K562 (cell line): ENCODE results near the gene HSPB1. TPM values are rescaled to one million over a fixed set of nuclear protein-coding genes. Genes with fewer than 3 reads are reported as not detected.

Source experiments
- ATAC-seq: fragments of 200-7000 bp; cut with Tn5 transposase; 3 replicates; pipeline ENCODE4 v1.9.1; 2020; ENCODE audit warnings: moderate library complexity
- BruUV-seq: library from RNA; stranded (reverse); fragments of 400-500 nt; replicated peaks from 2 replicates; lab custom pipeline; 2021; lab: Mats Ljungman, UMichigan
- CTCF ChIA-PET: fragments of 300-600 bp; formaldehyde crosslinking; extraction: SDS; loops from one replicate; lab custom pipeline; 2021; ENCODE audit warnings: low intra/inter-chr PET ratio; lab: Yijun Ruan, JAX
- POLR2A ChIA-PET: fragments of 300-600, 350-650 bp; sonication (Branson Sonifier 250); formaldehyde crosslinking; extraction: SDS; loops from one replicate; lab custom pipeline; 2021; ENCODE audit warnings: antibody characterized with exemption, inconsistent platforms; lab: Yijun Ruan, JAX
- DNase-seq, 4 experiments: peaks; one replicate each; pipeline versions ENCODE4 v3.0.0 to v3.0.0-alpha.2; 2011 to 2018; ENCODE audit warnings: low spot score in 3 of 4, mixed read lengths in 3 of 4; ENCODE audit errors: extremely low read depth in 1 of 4
- FAIRE-seq: peaks from 2 replicates; lab custom pipeline; 2011; peaks lifted over from hg19 to GRCh38; lab: Jason Lieb, UNC
- H2AFZ ChIP-seq: 2 replicates; pipeline ENCODE4 v1.6.0; 2011; ENCODE audit warnings: low read depth, low read length, control low read depth, inconsistent platforms
- H3K27ac ChIP-seq: fragments of 200-600 bp; 3 replicates; pipeline ENCODE4 v1.8.0; 2011; ENCODE audit warnings: low read depth, mild to moderate bottlenecking, control low read depth, inconsistent platforms, low read length, moderate library complexity, mixed read lengths; ENCODE audit errors: extremely low read depth
- H3K27me3 ChIP-seq, 2 experiments: fragments of 300-600 bp in 1 of 2; 2 replicates in 1 of 2; 3 replicates in 1 of 2; pipeline versions ENCODE4 v1.6.0 to v1.8.0; 2011; ENCODE audit warnings: inconsistent platforms in 2 of 2, low read length in 2 of 2, mild to moderate bottlenecking in 1 of 2, mixed read lengths in 1 of 2, moderate library complexity in 1 of 2; ENCODE audit not compliant: control insufficient read depth in 2 of 2, insufficient read depth in 2 of 2
- H3K36me3 ChIP-seq: fragments of 300-600 bp; 3 replicates; pipeline ENCODE4 v1.8.0; 2011; ENCODE audit warnings: mild to moderate bottlenecking, low read length, inconsistent platforms; ENCODE audit not compliant: control insufficient read depth, insufficient read depth
- H3K4me1 ChIP-seq, 2 experiments: fragments of 200-600 bp in 1 of 2; replicated peaks in 1 of 2; 2 replicates in 1 of 2; 3 replicates in 1 of 2; pipeline versions ENCODE4 v1.5.1 to v1.8.0; 2011; ENCODE audit warnings: inconsistent platforms in 2 of 2, low read length in 2 of 2, mild to moderate bottlenecking in 1 of 2, mixed read lengths in 1 of 2, moderate library complexity in 1 of 2; ENCODE audit not compliant: control insufficient read depth in 2 of 2, insufficient read depth in 2 of 2
- H3K4me2 ChIP-seq: 2 replicates; pipeline ENCODE4 v1.6.1; 2011; ENCODE audit warnings: low read length, control low read depth, inconsistent platforms, mixed read lengths; ENCODE audit not compliant: insufficient read depth
- H3K4me3 ChIP-seq: fragments of 200-600 bp; sonication (generic), shearing (Covaris generic); 2 replicates; pipeline ENCODE4 v1.5.1; 2016; ENCODE audit warnings: control low read depth, inconsistent platforms
- H3K79me2 ChIP-seq: fragments of 200-600 bp; 3 replicates; pipeline ENCODE4 v1.8.0; 2011; ENCODE audit warnings: low read length, inconsistent platforms; ENCODE audit not compliant: control insufficient read depth, insufficient read depth
- H3K9ac ChIP-seq, 2 experiments: 2 replicates each; pipeline versions ENCODE4 v1.6.0 to v1.6.1; 2011; ENCODE audit warnings: low read depth in 2 of 2, low read length in 2 of 2, control low read depth in 1 of 2, inconsistent platforms in 1 of 2, mild to moderate bottlenecking in 1 of 2, mixed read lengths in 1 of 2; ENCODE audit not compliant: insufficient read depth in 1 of 2
- H3K9me1 ChIP-seq: one replicate; pipeline ENCODE4 v1.6.0; 2011; ENCODE audit warnings: inconsistent platforms, mild to moderate bottlenecking, low read length, moderate library complexity; ENCODE audit not compliant: control insufficient read depth, insufficient read depth
- H3K9me3 ChIP-seq: replicated peaks from 2 replicates; pipeline ENCODE4 v1.5.1; 2011; ENCODE audit warnings: low read depth, low read length, inconsistent platforms; ENCODE audit not compliant: control insufficient read depth, insufficient read depth
- H4K20me1 ChIP-seq: replicated peaks from 2 replicates; pipeline ENCODE4 v1.6.1; 2011; ENCODE audit warnings: low read length, inconsistent platforms, mixed read lengths; ENCODE audit not compliant: control insufficient read depth, insufficient read depth
- ATF4 ChIP-seq: fragments of 450-650 bp; formaldehyde crosslinking; IDR thresholded peaks from 2 replicates; pipeline ENCODE4 v1.4.0; 2022; ENCODE audit warnings: mild to moderate bottlenecking, moderate library complexity
- ELF1 ChIP-seq: fragments of 200-800 bp; sonication (Bioruptor generic); IDR thresholded peaks from 2 replicates; pipeline ENCODE4 v1.6.1; 2016; ENCODE audit warnings: missing genetic modification characterization, missing compliant biosample characterization
- GABPB1 ChIP-seq: sonication (generic); formaldehyde crosslinking; IDR thresholded peaks from 2 replicates; pipeline ENCODE4 v1.8.0; 2022; ENCODE audit warnings: mild to moderate bottlenecking, missing genetic modification reagents
- MITF ChIP-seq: IDR thresholded peaks from 2 replicates; pipeline ENCODE4 v1.6.1; 2014; ENCODE audit warnings: antibody characterized with exemption
- NFRKB ChIP-seq: fragments of 450-650 bp; IDR thresholded peaks from 2 replicates; pipeline ENCODE4 v1.6.1; 2016; ENCODE audit warnings: low read depth
- PHB ChIP-seq: fragments of 250-450 bp; sonication (Bioruptor Pico); IDR thresholded peaks from 2 replicates; pipeline ENCODE4 v1.5.0; 2021
- RFX5 ChIP-seq: IDR thresholded peaks from 2 replicates; pipeline ENCODE4 v1.6.1; 2011; ENCODE audit warnings: low read depth, mild to moderate bottlenecking, improper control_type of control experiment, low read length
- SAFB ChIP-seq: fragments of 200-400 bp; formaldehyde crosslinking; IDR thresholded peaks from 2 replicates; pipeline ENCODE4 v1.6.1; 2017; ENCODE audit warnings: low read depth, low read length, borderline replicate concordance
- SIN3A ChIP-seq, 2 experiments: fragments of 150-350 bp in 1 of 2; IDR thresholded peaks; 2 replicates each; pipeline ENCODE4 v1.6.1; 2011 to 2016; ENCODE audit warnings: borderline replicate concordance in 2 of 2, low read depth in 2 of 2, low read length in 2 of 2, mild to moderate bottlenecking in 2 of 2, moderate library complexity in 2 of 2; ENCODE audit not compliant: control insufficient read depth in 1 of 2
- SMARCC2 ChIP-seq: fragments of 450-650 bp; IDR thresholded peaks from 2 replicates; pipeline ENCODE4 v1.6.1; 2017; ENCODE audit warnings: antibody characterized with exemption, moderate library complexity, mild to moderate bottlenecking, low read depth
- TCF7 ChIP-seq: sonication (generic); IDR thresholded peaks from 2 replicates; pipeline ENCODE4 v1.6.1; 2016; ENCODE audit warnings: antibody characterized with exemption, borderline replicate concordance
- WGBS: fragments of 100-300 bp; shearing (Covaris generic); methylation state at CpG from one replicate; pipeline ENCODE4 v1.1.6; 2016; ENCODE audit warnings: low coverage, mixed read lengths; ENCODE audit not compliant: insufficient coverage; ENCODE audit errors: missing lambda C conversion rate; 5-methylcytosine and 5-hydroxymethylcytosine counted together
- in situ Hi-C: fragments of 300-500 bp; cut with MboI; formaldehyde crosslinking; loops from 4 replicates; pipeline ENCODE4 v1.15.0; 2018; ENCODE audit warnings: inconsistent platforms, mixed read lengths
- intact Hi-C: fragments of 100-400 bp; cut with micrococcal nuclease; formaldehyde crosslinking; loops from 2 replicates; pipeline ENCODE4 v1.14.2; 2022
- polyA plus RNA-seq, 8 experiments: library from polyadenylated mRNA; depleted of rRNA in 4 of 8; stranded (reverse) in 5 of 8; unstranded in 3 of 8; fragments of >200 nt; fragmentation: Nextera tagmentation in 2 of 8; fragmentation: Illumina TruSeq in 1 of 8; extraction: Ambion mirVana in 2 of 8; extraction: Trizol in 1 of 8; gene quantifications; 2 replicates each; pipeline versions ENCODE4 v1.2.1 to v1.2.3, GENCODE V29; 2011 to 2014; ENCODE audit warnings: inconsistent platforms in 1 of 8, missing spikeins in 1 of 8
- total RNA-seq, 7 experiments: library from RNA; depleted of rRNA in 6 of 7; stranded (reverse); fragments of >200 nt in 6 of 7; fragmentation: Illumina TruSeq in 2 of 7; extraction: Trizol in 2 of 7; gene quantifications; 2 replicates each; pipeline versions ENCODE4 v1.2.1 to v1.2.3, GENCODE V29; 2011 to 2021; ENCODE audit warnings: low replicate concordance in 1 of 7
- TF ChIP-seq, protein P1 (sequence below): sonication (generic); formaldehyde crosslinking; IDR thresholded peaks from 2 replicates; pipeline ENCODE4 v1.8.0; 2023; ENCODE audit warnings: missing genetic modification reagents, mild to moderate bottlenecking, borderline replicate concordance

HSPB1 gene
- total and polyA plus RNA-seq, 9 of the 15 experiments (the other 6 are each of a cell fraction or from before 2014, with no cell fraction given): 27.1 to 522 (median 138) TPM

DNA sequence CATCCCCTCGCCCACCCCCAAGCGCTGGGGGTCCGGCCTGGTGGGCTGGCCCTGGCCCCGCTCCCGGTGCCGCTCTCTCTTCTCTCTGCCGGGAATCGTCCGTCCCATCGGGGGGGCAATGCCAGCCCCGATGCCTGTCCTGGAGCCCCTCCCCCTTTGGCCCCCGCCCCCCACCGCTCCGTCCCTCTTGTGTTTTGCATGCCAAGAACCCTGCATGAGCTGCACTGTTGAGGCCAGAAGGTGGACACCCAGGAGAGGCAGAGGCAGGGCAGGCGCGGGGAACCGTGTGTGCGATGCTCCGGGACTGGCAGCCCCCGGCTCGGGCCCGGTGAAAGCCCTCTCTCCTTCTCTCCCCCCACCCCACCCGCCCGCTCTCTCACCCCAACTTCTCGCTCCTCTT is 22.1 kb upstream of the HSPB1 start (continued):
- TF ChIP-seq, protein P1, sequence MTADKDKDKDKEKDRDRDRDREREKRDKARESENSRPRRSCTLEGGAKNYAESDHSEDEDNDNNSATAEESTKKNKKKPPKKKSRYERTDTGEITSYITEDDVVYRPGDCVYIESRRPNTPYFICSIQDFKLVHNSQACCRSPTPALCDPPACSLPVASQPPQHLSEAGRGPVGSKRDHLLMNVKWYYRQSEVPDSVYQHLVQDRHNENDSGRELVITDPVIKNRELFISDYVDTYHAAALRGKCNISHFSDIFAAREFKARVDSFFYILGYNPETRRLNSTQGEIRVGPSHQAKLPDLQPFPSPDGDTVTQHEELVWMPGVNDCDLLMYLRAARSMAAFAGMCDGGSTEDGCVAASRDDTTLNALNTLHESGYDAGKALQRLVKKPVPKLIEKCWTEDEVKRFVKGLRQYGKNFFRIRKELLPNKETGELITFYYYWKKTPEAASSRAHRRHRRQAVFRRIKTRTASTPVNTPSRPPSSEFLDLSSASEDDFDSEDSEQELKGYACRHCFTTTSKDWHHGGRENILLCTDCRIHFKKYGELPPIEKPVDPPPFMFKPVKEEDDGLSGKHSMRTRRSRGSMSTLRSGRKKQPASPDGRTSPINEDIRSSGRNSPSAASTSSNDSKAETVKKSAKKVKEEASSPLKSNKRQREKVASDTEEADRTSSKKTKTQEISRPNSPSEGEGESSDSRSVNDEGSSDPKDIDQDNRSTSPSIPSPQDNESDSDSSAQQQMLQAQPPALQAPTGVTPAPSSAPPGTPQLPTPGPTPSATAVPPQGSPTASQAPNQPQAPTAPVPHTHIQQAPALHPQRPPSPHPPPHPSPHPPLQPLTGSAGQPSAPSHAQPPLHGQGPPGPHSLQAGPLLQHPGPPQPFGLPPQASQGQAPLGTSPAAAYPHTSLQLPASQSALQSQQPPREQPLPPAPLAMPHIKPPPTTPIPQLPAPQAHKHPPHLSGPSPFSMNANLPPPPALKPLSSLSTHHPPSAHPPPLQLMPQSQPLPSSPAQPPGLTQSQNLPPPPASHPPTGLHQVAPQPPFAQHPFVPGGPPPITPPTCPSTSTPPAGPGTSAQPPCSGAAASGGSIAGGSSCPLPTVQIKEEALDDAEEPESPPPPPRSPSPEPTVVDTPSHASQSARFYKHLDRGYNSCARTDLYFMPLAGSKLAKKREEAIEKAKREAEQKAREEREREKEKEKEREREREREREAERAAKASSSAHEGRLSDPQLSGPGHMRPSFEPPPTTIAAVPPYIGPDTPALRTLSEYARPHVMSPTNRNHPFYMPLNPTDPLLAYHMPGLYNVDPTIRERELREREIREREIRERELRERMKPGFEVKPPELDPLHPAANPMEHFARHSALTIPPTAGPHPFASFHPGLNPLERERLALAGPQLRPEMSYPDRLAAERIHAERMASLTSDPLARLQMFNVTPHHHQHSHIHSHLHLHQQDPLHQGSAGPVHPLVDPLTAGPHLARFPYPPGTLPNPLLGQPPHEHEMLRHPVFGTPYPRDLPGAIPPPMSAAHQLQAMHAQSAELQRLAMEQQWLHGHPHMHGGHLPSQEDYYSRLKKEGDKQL: no peak
- no peak for TF ChIP-seq NFRKB

- ChIA-PET CTCF (interaction anchor here (1.7 kb wide), 1 partner anchor 33 kb away, joined by 4 read pairs; no protein-coding TSS in a partner anchor), POLR2A (no interaction called here)
- FAIRE-seq (peak; percentile 15), DNase-seq (peak in 2 of 4 experiments; percentile 61 to 68), ATAC-seq (peak; percentile 19; the same call in 2 of the 3 replicates)
- Histone ChIP-seq H3K9me3 (no peaks in the 10 kb centered on the region), H4K20me1 (no peaks in the 10 kb centered on the region; the same call in 1 of the 2 replicates), H3K36me3 (no peaks in the 10 kb centered on the region), H2AFZ (peak overlapping the region; percentile 77), H3K27ac (no peak overlapping the region), H3K9me1 (no peaks in the 10 kb centered on the region), H3K4me1 (peaks cover 0 to 38% of the 10 kb centered on the region in 2 experiments; a peak in 3 of 5 replicates), H3K4me2 (no peak overlapping the region), H3K27me3 (peaks cover 41 to 65% of the 10 kb centered on the region in 2 experiments; a peak in 4 of 5 replicates), H3K9ac (peak overlapping the region in 1 of 2 experiments; percentile 87; a peak in 1 of 4 replicates), H3K79me2 (no peaks in the 10 kb centered on the region), H3K4me3 (no peak overlapping the region)
- in situ Hi-C loops (no loop called here), intact Hi-C loops (no loop called here)
- 4% methylated on average over 21 of the region's 63 CpGs for WGBS
- BruUV-seq: no TSS peak
- TF ChIP-seq MITF (no peak), ELF1 (tag) (no peak), PHB (CRISPR knock-in tag) (no peak), TCF7 (no peak), ATF4 (CRISPR knock-in tag) (no peak), RFX5 (no peak), SIN3A (IDR thresholded peaks at IDR 0.05; ENCODE audit: borderline replicate concordance in 2 of 2, control insufficient read depth in 1 of 2, low read depth in 2 of 2, low read length in 2 of 2) (no peak), GABPB1 (CRISPR knock-in tag) (no peak), SMARCC2 (no peak), SAFB (peak; percentile 15; the same call in 1 of the 2 replicates)
Observed at GRCh38 chr7:76281006-76281705, 21.3 kb upstream of the HSPB1 start.
